GM12878 (cell line): Measurements from ENCODE around the gene PMM2. TPM values are rescaled to one million over a fixed set of nuclear protein-coding genes. Genes with fewer than 3 reads are reported as not detected.

Experiments
- BCL11A ChIP-seq: IDR thresholded peaks from 2 replicates; pipeline ENCODE4 v1.6.1; 2011; ENCODE audit warnings: low read depth, low read length
- BRCA1 ChIP-seq: IDR thresholded peaks from 2 replicates; pipeline ENCODE4 v1.6.1; 2011; ENCODE audit warnings: low read depth, low read length, improper control_type of control experiment
- ETV6 ChIP-seq, 2 experiments: fragments of 450-650 bp in 1 of 2; IDR thresholded peaks in 1 of 2; conservative IDR thresholded peaks in 1 of 2; 2 replicates each; pipeline ENCODE4 v1.6.1; 2014; ENCODE audit warnings: antibody characterized with exemption in 1 of 2, borderline replicate concordance in 1 of 2, low read depth in 1 of 2, mild to moderate bottlenecking in 1 of 2, moderate library complexity in 1 of 2
- FOXK2 ChIP-seq: fragments of 450-650 bp; IDR thresholded peaks from 2 replicates; pipeline ENCODE4 v1.6.1; 2017; ENCODE audit warnings: mild to moderate bottlenecking, moderate library complexity
- IKZF1 ChIP-seq: fragments of 450-650 bp; conservative IDR thresholded peaks from 2 replicates; pipeline ENCODE4 v1.6.1; 2017; ENCODE audit warnings: antibody characterized with exemption, mild to moderate bottlenecking
- MEF2B ChIP-seq: fragments of 450-650 bp; IDR thresholded peaks from 2 replicates; pipeline ENCODE4 v1.6.1; 2018; ENCODE audit warnings: mild to moderate bottlenecking, moderate library complexity; ENCODE audit not compliant: partially characterized antibody, poor library complexity, severe bottlenecking
- POU2F2 ChIP-seq: IDR thresholded peaks from 3 replicates; pipeline ENCODE4 v1.6.1; 2011; ENCODE audit warnings: low read depth, mild to moderate bottlenecking, low read length, borderline replicate concordance
- PRDM15 ChIP-seq: fragments of 450-650 bp; formaldehyde crosslinking; IDR thresholded peaks from 2 replicates; pipeline ENCODE4 v1.4.0; 2020; ENCODE audit warnings: mild to moderate bottlenecking, moderate library complexity
- RAD51 ChIP-seq: fragments of 450-650 bp; IDR thresholded peaks from 2 replicates; pipeline ENCODE4 v1.6.1; 2016; ENCODE audit warnings: moderate library complexity, mild to moderate bottlenecking, inconsistent platforms
- RFX5 ChIP-seq: IDR thresholded peaks from 2 replicates; pipeline ENCODE4 v1.6.1; 2011; ENCODE audit warnings: low read depth, low read length, improper control_type of control experiment
- RUNX3 ChIP-seq: IDR thresholded peaks from 2 replicates; pipeline ENCODE4 v1.6.1; 2012; ENCODE audit warnings: low read length, inconsistent platforms
- SIX5 ChIP-seq: IDR thresholded peaks from 2 replicates; pipeline ENCODE4 v1.6.1; 2011; ENCODE audit warnings: mild to moderate bottlenecking, low read depth, low read length, moderate library complexity; ENCODE audit not compliant: severe bottlenecking
- SMAD1 ChIP-seq: fragments of 450-650 bp; IDR thresholded peaks from 2 replicates; pipeline ENCODE4 v1.6.1; 2018; ENCODE audit warnings: mild to moderate bottlenecking, low read depth; ENCODE audit not compliant: partially characterized antibody
- SMAD5 ChIP-seq: IDR thresholded peaks from 2 replicates; pipeline ENCODE4 v1.6.1; 2016; ENCODE audit warnings: antibody characterized with exemption, low read depth
- SMC3 ChIP-seq: IDR thresholded peaks from 2 replicates; pipeline ENCODE4 v1.6.1; 2011; ENCODE audit warnings: low read length, improper control_type of control experiment, borderline replicate concordance
- SREBF2 ChIP-seq: IDR thresholded peaks from 2 replicates; pipeline ENCODE4 v1.6.1; 2012; ENCODE audit warnings: mild to moderate bottlenecking, low read length
- STAT3 ChIP-seq: IDR thresholded peaks from 2 replicates; pipeline ENCODE4 v1.6.1; 2011; ENCODE audit warnings: low read depth, low read length, improper control_type of control experiment
- SUZ12 ChIP-seq: fragments of 200-600 bp; sonication (generic); IDR thresholded peaks from one replicate; pipeline ENCODE4 v1.6.1; 2018; ENCODE audit warnings: antibody characterized with exemption, mild to moderate bottlenecking; ENCODE audit not compliant: unreplicated experiment
- YBX1 ChIP-seq: fragments of 450-650 bp; IDR thresholded peaks from 2 replicates; pipeline ENCODE4 v1.6.1; 2016; ENCODE audit warnings: antibody characterized with exemption
- ZBTB11 ChIP-seq: fragments of 450-650 bp; formaldehyde crosslinking; IDR thresholded peaks from 2 replicates; pipeline ENCODE4 v1.5.0; 2022; ENCODE audit warnings: mild to moderate bottlenecking, missing genetic modification characterization
- ZNF622 ChIP-seq: fragments of 450-650 bp; IDR thresholded peaks from 2 replicates; pipeline ENCODE4 v1.6.1; 2017; ENCODE audit warnings: mild to moderate bottlenecking, inconsistent platforms
- polyA plus RNA-seq, 11 experiments: library from polyadenylated mRNA; depleted of rRNA in 4 of 11; unstranded in 6 of 11; stranded (reverse) in 5 of 11; fragments of >200 nt; fragmentation: Nextera tagmentation in 4 of 11; fragmentation: Illumina TruSeq in 1 of 11; extraction: Ambion mirVana in 4 of 11; extraction: Trizol in 1 of 11; gene quantifications; 1 replicate in 1 of 11; 2 replicates in 10 of 11; pipeline versions ENCODE4 v1.2.1 to v1.2.3, GENCODE V29; 2011 to 2016; ENCODE audit warnings: inconsistent platforms in 2 of 11, missing spikeins in 2 of 11, low read depth in 1 of 11
- total RNA-seq, 4 experiments: library from RNA; depleted of rRNA in 3 of 4; stranded (reverse); fragments of >200 nt in 3 of 4; fragmentation: Illumina TruSeq in 1 of 4; extraction: Trizol in 1 of 4; gene quantifications; 2 replicates each; pipeline versions ENCODE4 v1.2.1 to v1.2.3, GENCODE V29; 2013 to 2021
- TF ChIP-seq, protein P1 (sequence below): IDR thresholded peaks from 2 replicates; pipeline ENCODE4 v1.6.1; 2011; ENCODE audit warnings: borderline replicate concordance, low read depth, mild to moderate bottlenecking, moderate library complexity, low read length; ENCODE audit not compliant: insufficient read depth, poor library complexity, severe bottlenecking

PMM2 gene
- total and polyA plus RNA-seq, 10 of the 15 experiments (the other 5 are each of a cell fraction or from before 2014, with no cell fraction given) = 22.6 to 69.4 (median 52.3) TPM

DNA sequence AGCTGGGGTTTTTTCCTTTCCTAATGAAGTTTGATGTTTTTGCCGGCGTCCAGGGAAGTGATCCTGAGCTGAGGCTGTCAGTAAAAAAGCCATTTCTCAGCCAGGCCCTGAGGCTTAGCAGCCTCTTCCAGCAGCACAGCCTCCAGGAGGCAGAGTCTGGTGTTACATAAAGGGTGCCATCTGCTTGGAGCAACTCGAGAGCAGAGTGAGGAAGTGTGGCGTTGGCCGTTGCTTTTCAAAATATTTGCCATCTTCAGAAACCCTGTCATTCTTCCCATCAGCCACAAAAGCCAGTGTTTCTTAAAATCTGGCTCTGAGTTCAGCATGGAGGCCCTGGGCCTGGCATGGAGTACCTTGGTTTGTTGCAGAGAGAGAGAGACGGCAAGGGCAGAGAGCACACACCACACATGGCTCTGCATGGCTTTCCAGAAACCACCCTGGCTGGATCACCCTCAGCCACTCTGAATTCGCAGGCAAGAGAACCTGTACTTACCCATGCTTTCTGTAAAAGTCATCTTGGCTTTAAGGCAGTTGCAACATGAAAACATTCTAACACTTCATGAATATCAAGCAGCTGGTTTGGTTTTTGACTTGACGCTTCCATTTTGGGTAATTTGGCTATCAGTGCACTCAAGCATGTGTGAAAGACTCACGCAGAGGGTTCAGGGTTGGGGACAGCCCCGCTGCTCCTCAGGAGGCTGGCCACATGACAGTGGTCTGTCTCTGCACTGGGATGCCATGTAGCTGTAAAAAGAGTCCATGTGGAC is 21.0 kb downstream of the PMM2 start (continued):
- no peak for TF ChIP-seq ZBTB11 (CRISPR knock-in tag)
- TF ChIP-seq SREBF2 = no peak
- no peak for TF ChIP-seq FOXK2
- TF ChIP-seq SMC3 = no peak
- TF ChIP-seq POU2F2 = no peak
- no peak for TF ChIP-seq YBX1
- TF ChIP-seq STAT3 = no peak
- peak; percentile 62 for TF ChIP-seq RUNX3
- TF ChIP-seq, protein P1, sequence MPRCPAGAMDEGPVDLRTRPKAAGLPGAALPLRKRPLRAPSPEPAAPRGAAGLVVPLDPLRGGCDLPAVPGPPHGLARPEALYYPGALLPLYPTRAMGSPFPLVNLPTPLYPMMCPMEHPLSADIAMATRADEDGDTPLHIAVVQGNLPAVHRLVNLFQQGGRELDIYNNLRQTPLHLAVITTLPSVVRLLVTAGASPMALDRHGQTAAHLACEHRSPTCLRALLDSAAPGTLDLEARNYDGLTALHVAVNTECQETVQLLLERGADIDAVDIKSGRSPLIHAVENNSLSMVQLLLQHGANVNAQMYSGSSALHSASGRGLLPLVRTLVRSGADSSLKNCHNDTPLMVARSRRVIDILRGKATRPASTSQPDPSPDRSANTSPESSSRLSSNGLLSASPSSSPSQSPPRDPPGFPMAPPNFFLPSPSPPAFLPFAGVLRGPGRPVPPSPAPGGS = no peak
- TF ChIP-seq ETV6 (conservative IDR thresholded peaks at IDR 0.05 in 1 of 2, IDR thresholded peaks at IDR 0.05 in 1 of 2; ENCODE audit: borderline replicate concordance in 1 of 2, low read depth in 1 of 2) = no peak
- TF ChIP-seq RAD51 = peak; percentile 83
- TF ChIP-seq PRDM15 (CRISPR knock-in tag) = no peak
- TF ChIP-seq MEF2B = peak; percentile 74
- no peak for TF ChIP-seq BRCA1
- no peak for TF ChIP-seq SMAD1
- TF ChIP-seq BCL11A = 0 out of 2 replicates have a peak, but pooled peaks have one; percentile 15
- TF ChIP-seq SIX5 = peak; percentile 6
- TF ChIP-seq ZNF622 = no peak
- TF ChIP-seq SUZ12 = no peak
- TF ChIP-seq SMAD5 = no peak
- no peak for TF ChIP-seq RFX5
- TF ChIP-seq IKZF1 = peak; percentile 34; the same call in 1 of the 2 replicates
